ENCODE results near the gene MYH7.
"Not testable (repeated sequence)": the region's sequence is repeated elsewhere in the genome, so short reads cannot be mapped to it uniquely, and the experiment has no call there.

The MYH7 gene

GRCh38 chr14:23392613-23393012, 42.8 kb downstream of the MYH7 start:
- TF ChIP-seq EZH2phosphoT487 (conservative IDR thresholded peaks at IDR 0.05; ENCODE audit: low read length) (no peak), CTCF (IDR thresholded peaks at IDR 0.05; ENCODE audit: insufficient read depth, low read length, poor library complexity, severe bottlenecking) (no peak)
- Histone ChIP-seq H3K4me2 (ENCODE audit: low read depth, low read length, poor library complexity, severe bottlenecking) (no peak overlapping the region), H3K79me2 (ENCODE audit: insufficient read depth, low read length) (no peaks in the 10 kb centered on the region), H3K27me3 (ENCODE audit: low read length) (no peaks in the 10 kb centered on the region), H3K9me2 (replicated peaks; ENCODE audit: insufficient read depth, low read length) (no peaks in the 10 kb centered on the region), H3K4me3 (ENCODE audit: insufficient read depth, low read length, poor library complexity, severe bottlenecking) (no peak overlapping the region), H3F3A (ENCODE audit: insufficient read depth) (no peaks in the 10 kb centered on the region), H3K36me3 (ENCODE audit: low read length) (no peaks in the 10 kb centered on the region), H2AFZ (ENCODE audit: low read depth, low read length, severe bottlenecking) (no peak overlapping the region), H3K9me3 (ENCODE audit: insufficient read depth, low read length) (no peaks in the 10 kb centered on the region), H3K27ac (ENCODE audit: low read depth, low read length) (no peak overlapping the region), H3K9ac (ENCODE audit: low read length) (no peak overlapping the region), H4K20me1 (ENCODE audit: low read depth, low read length) (no peaks in the 10 kb centered on the region)

- not testable (repeated sequence) for H3K9me3 ChIP-seq (ENCODE audit: insufficient read depth, low read length); H3F3A ChIP-seq (ENCODE audit: insufficient read depth); H2AFZ ChIP-seq (ENCODE audit: low read depth, low read length, severe bottlenecking); H3K27me3 ChIP-seq (ENCODE audit: low read length); H3K4me2 ChIP-seq (ENCODE audit: low read depth, low read length, poor library complexity, severe bottlenecking); H3K4me3 ChIP-seq (ENCODE audit: insufficient read depth, low read length, poor library complexity, severe bottlenecking); H3K36me3 ChIP-seq (ENCODE audit: low read length); H4K20me1 ChIP-seq (ENCODE audit: low read depth, low read length); H3K9ac ChIP-seq (ENCODE audit: low read length); H3K9me2 ChIP-seq (replicated peaks; ENCODE audit: insufficient read depth, low read length); H3K79me2 ChIP-seq (ENCODE audit: insufficient read depth, low read length); H3K27ac ChIP-seq (ENCODE audit: low read depth, low read length)
Measured at GRCh38 chr14:23389871-23390270, 45.6 kb downstream of the MYH7 start.

GRCh38 chr14:23389396-23389795, 46.1 kb downstream of the MYH7 start:
- Histone ChIP-seq H3K27me3 (ENCODE audit: low read length) (no peaks in the 10 kb centered on the region), H3K4me3 (ENCODE audit: insufficient read depth, low read length, poor library complexity, severe bottlenecking) (no peak overlapping the region), H2AFZ (ENCODE audit: low read depth, low read length, severe bottlenecking) (no peak overlapping the region), H3K27ac (ENCODE audit: low read depth, low read length) (no peak overlapping the region), H4K20me1 (ENCODE audit: low read depth, low read length) (no peaks in the 10 kb centered on the region), H3F3A (ENCODE audit: insufficient read depth) (no peaks in the 10 kb centered on the region), H3K9ac (ENCODE audit: low read length) (no peak overlapping the region), H3K4me2 (ENCODE audit: low read depth, low read length, poor library complexity, severe bottlenecking) (no peak overlapping the region), H3K9me2 (replicated peaks; ENCODE audit: insufficient read depth, low read length) (no peaks in the 10 kb centered on the region), H3K9me3 (ENCODE audit: insufficient read depth, low read length) (no peaks in the 10 kb centered on the region), H3K36me3 (ENCODE audit: low read length) (no peaks in the 10 kb centered on the region), H3K79me2 (ENCODE audit: insufficient read depth, low read length) (no peaks in the 10 kb centered on the region)
- TF ChIP-seq EZH2phosphoT487 (conservative IDR thresholded peaks at IDR 0.05; ENCODE audit: low read length) (no peak), CTCF (IDR thresholded peaks at IDR 0.05; ENCODE audit: insufficient read depth, low read length, poor library complexity, severe bottlenecking) (no peak)

GRCh38 chr14:23388996-23389395, 46.5 kb downstream of the MYH7 start:
- no peaks in the 10 kb centered on the region for H3F3A ChIP-seq (ENCODE audit: insufficient read depth)
- TF ChIP-seq CTCF (IDR thresholded peaks at IDR 0.05; ENCODE audit: insufficient read depth, low read length, poor library complexity, severe bottlenecking) (no peak), EZH2phosphoT487 (conservative IDR thresholded peaks at IDR 0.05; ENCODE audit: low read length) (no peak)
- no peaks in the 10 kb centered on the region for H3K9me3 ChIP-seq (ENCODE audit: insufficient read depth, low read length)
- H3K4me2 ChIP-seq (ENCODE audit: low read depth, low read length, poor library complexity, severe bottlenecking): no peak overlapping the region
- no peaks in the 10 kb centered on the region for H3K9me2 ChIP-seq (replicated peaks; ENCODE audit: insufficient read depth, low read length)
- H3K27ac ChIP-seq (ENCODE audit: low read depth, low read length): no peak overlapping the region
- H2AFZ ChIP-seq (ENCODE audit: low read depth, low read length, severe bottlenecking): no peak overlapping the region
- no peaks in the 10 kb centered on the region for H3K36me3 ChIP-seq (ENCODE audit: low read length)
- H3K4me3 ChIP-seq (ENCODE audit: insufficient read depth, low read length, poor library complexity, severe bottlenecking): no peak overlapping the region
- H3K9ac ChIP-seq (ENCODE audit: low read length): no peak overlapping the region
- no peaks in the 10 kb centered on the region for H3K27me3 ChIP-seq (ENCODE audit: low read length)
- no peaks in the 10 kb centered on the region for H4K20me1 ChIP-seq (ENCODE audit: low read depth, low read length)
- H3K79me2 ChIP-seq (ENCODE audit: insufficient read depth, low read length): no peaks in the 10 kb centered on the region
